T-helper 2 cell (primary cell): ENCODE results near the gene CEMP1.
A peak's percentile ranks its signal among the peaks of the same experiment; 100 is the strongest.

Experiments
- DNase-seq, 5 experiments: peaks; one replicate each; pipeline versions ENCODE4 v3.0.0 to v3.0.0-alpha.2; 2012 to 2022

CEMP1 gene

GRCh38 chr16:2518823-2519710 is 12.1 kb downstream of the CEMP1 start:
- DNase-seq = no peak

GRCh38 chr16:2517954-2518605 is 13.1 kb downstream of the CEMP1 start:
- DNase-seq = no peak

GRCh38 chr16:2516391-2517240 is 14.6 kb downstream of the CEMP1 start:
- no peak for DNase-seq

DNA sequence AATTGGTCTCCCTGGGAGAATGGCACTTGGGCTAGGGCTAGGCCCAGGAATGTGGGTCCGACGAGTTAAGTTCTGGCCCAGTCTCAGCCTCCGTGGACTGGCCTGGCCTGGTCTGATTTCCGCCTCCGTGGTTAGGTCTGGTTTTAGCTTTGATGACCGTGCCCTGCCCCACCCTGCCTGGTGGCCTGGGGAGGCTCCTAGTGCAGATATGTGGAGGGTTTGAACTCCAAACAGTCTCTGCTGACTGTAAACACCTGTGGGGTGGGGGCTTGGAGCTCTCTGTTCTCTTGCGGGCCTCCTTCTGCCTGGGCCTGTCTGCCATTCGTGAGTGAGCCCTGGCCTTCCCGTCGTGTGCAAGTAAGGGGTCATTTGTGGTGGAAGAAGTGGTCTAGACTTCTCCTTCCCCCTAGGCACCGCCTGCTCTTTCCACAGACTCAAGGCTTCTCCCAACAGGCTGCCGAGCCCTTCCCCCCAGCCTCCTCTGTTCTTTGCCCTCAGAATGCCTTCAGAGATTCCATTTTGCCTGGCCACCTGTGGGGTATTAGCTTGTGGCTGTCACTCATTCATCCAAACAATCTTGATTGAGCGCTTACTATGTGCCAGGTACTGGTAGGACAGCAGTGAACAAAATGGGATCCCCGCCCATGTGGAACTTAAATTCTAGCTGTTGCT is 15.9 kb downstream of the CEMP1 start:
- DNase-seq = no peak

GRCh38 chr16:2514333-2515179 is 16.7 kb downstream of the CEMP1 start:
- DNase-seq = peak in 3 of 5 experiments; percentile 39 to 56 (median 55)

DNA sequence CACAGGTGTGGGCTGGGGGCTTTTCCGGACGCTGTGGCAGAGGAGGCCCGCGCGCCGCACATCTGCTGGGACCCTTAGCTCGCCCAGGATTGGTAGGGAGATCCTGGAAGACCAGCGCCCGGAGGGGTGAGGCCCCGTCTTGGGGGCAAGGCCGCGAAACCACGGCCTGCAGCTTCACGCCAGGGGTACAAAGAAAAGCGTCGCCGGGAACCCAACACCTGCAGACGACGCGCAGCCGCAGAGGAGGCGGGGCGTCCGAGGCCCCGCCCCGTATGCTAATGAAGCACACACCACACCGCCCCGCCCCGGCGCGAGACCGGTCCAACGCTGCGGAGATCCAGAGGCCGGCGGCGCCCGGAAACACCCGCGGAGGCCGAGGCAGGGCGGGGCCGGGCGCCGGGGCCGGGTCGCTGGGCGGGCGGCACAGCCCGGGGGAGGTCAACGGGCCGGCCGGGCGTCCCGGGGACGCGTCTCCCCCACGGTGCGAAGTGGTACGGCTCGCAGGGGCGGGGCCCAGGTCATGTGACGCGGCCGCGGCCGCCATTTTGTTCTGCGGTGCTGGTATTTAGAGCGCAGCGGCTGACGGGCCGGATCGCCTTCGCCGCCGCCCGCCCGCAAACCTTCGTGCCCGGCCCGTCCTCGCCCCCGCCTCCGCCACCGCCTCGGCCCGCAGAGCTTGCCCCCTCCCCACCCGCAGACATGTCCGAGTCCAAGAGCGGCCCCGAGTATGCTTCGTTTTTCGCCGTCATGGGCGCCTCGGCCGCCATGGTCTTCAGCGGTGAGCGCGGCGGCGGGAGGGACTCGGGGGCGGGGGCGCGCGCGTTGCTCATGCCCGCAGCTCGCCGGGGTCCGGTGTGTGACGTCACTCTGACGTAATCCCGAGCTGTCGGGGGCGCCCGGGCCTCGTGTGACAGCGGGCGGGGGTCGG is 17.5 kb downstream of the CEMP1 start, which contains the start of gene ATP6V0C:
Gene ATP6V0C, plus strand, starts transcription at position 548 of the 928 bp plus-strand sequence. Its CDS starts 152 bp downstream, at position 700.
- DNase-seq = peak; percentile 79 to 93 (median 86)

DNA sequence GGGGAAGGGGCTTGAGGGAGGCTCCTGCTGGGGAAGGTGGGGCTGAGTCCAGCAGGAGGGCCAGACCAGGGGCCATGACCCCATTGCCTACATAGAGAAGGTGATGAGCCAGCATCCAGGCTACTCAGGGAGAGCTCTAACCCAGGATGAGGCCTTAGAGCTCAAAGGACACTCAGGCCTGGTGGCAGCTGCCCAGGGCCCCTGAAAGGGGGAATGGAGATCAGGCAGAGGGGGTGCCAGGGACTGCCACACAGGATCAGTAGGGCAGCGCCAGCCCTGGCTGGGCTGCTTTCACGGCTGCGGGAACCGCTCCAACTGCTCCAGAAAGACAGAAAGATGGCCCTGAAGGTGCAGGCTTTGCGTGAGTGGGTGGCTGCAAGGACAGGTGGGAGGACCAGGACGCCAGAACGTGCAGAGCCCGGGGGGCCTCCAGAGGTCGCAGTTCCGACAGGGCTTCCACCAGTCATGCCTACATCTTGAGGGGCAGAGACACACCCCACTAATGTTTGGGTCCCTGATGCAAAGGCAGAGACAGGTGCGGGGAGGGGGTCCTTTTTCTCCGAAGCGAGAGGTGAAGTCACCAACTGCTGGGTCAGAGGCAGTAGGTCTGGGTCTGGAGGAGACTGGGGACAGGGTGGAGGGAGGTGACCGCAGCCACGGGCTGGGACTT is 18.3 kb downstream of the CEMP1 start:
- peak in 1 of 5 experiments; percentile 37 for DNase-seq

- no peak for DNase-seq
These were observed 19.0 kb downstream of the CEMP1 start for GRCh38 chr16:2511996-2512734.

GRCh38 chr16:2511128-2511800 is 19.9 kb downstream of the CEMP1 start:
- no peak for DNase-seq

GRCh38 chr16:2508722-2509400 is 22.3 kb downstream of the CEMP1 start:
- DNase-seq = no peak

- DNase-seq = no peak
These were observed 23.5 kb downstream of the CEMP1 start for GRCh38 chr16:2507665-2508064.

DNA sequence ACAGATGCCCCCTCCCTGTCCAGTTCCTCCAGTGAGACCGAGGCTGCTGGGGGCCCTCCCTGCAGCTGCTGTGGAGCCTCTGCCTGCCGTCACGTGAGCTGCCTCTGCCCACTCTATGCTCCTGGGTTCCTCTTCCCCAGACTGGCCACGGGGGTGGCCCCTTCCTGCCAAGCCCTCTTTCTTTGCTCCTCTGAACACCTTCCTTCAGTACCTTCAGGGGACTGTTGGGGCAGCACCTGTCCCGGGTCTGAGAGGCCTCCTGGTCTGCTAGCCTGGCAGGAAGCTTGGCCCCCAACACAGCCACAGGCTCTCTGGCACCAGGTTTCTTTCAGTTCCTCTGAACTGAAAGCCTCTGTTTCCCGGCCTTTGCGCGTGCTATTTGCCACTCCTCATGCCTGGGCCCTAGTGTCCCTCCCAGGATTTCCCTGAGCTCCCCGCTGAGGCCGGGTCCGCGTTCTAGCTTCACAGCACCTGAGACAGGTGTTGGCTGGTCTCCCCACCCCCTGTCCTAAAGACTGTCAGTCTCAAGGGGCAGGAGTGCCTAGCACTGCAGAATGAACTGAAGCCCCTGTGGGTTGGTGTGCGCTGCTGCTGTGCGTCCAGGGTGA is 24.1 kb downstream of the CEMP1 start:
- no peak for DNase-seq

GRCh38 chr16:2505695-2506094 is 25.5 kb downstream of the CEMP1 start:
- no peak for DNase-seq

DNA sequence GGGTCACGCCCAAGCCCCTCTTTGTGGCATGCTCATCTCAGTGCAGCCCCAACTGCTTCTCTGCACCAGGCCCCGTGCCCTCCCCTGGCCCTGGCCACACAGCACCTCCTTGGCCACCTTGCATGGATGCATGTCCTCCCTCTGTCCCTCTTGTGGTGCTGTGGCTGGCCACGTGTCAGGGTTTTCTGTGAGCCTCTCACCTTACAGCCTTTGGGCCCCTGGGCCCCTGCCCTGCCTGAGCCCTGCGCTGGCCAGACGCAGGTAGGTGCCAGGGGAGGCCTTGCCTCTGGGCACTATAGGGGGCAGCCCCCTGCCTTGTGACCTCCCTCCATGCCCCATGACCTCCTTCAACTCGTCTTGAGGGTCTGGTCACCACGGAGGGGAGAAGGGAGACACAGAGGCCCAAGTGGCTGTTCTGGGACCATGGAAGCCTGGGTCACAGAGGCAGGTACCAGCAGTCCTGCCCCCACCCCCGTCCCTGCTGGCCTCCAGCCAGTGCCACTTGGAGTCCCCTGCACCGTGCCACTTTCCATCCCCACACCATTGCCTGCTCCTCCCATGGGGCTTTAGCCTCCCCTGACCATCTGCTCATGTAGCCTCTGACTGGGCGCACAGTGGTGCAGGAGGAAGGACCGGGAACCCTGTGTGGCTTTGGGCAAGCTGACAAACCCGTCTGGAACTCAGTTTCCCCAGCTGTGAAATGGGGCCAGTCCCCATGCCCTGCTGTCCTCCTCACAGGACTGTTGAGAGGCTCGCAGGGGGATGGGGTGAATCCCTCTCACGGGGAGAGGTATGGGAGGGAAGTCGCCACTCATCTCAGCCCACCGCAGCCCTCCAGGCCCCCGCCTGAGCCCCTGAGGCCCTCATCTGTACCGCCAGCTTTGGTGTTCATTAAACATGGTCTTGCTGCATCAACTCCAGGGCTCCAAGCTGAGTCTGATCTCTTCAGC is 29.0 kb downstream of the CEMP1 start:
- DNase-seq = no peak

DNA sequence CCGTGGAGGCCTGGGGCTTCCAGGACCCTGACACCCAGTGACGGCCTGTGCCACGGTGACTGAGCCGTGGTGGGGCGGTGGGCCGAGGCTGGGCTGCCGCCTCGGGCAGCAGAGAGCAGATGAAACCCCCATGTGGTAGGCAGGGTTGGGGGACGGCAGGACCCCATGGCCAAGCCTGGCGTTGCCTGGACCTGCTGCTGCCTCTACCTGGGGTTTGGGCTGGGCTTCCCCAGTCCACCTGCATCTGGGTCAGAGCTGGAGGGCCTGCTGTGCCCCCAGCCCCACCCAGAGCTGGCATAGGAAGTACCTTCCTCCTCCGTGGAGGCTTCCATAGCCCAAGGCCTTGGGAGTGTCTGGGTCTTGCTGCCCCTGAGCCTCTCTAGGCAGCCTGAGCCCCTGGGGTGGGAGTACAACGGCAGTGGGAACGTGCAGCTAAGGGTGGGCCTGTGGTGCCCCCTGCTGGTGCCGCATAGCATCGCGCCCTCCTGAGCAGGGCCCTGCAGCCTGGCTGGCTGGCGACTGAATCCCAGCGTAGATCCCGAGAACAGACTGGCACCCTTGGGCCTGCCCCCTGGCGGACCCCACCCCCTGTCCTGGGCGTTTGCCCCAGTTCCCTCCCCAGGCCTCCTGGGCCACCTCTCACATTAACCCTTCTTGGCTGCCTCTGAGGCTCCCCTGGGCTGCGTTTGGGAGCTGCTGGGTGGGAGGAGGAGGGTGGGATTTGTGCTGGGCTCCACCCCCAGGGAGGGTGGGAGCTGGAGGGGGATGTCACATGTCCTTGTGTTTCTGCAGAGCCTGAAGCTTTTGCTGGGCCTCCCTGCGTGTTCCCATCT is 30.1 kb downstream of the CEMP1 start:
- DNase-seq = peak; percentile 57 to 75 (median 70)
